ENCODE results near the gene ARID1B. TPM values are rescaled to one million over a fixed set of nuclear protein-coding genes. Genes with fewer than 3 reads are reported as not detected.

ARID1B gene
- total RNA-seq, 1 donor from 2014 or later = 67.5 TPM

DNA sequence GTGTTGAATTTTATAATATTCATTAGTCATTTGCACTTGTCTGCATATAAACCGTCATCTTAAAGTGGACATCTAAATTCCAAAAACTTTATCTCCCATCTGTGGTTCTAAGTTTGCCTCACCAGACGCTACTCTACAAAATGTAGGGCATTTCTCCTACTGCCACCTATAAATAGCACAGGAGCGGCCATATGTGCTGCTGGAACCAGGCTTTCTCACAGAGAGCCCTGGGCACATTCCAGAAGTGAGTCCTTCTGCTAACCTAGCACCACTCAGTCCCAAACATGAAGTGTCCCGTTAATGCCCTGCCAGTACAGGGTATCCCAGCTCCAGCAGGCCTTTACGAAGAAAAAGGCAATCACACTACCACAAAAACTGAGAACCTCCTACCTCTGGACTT, 392.5 kb downstream of the ARID1B start:
- no peaks in the 10 kb centered on the region for H3K9me3 Mint-ChIP-seq
- no peaks in the 10 kb centered on the region for H3K27me3 Mint-ChIP-seq
- no peak for DNase-seq
- no peaks in the 10 kb centered on the region for H3K4me1 Mint-ChIP-seq
- no peak overlapping the region for H3K27ac Mint-ChIP-seq
- intact Hi-C loops (cut with micrococcal nuclease) = no loop called here
- H3K4me3 Mint-ChIP-seq = no peak overlapping the region
- H3K36me3 Mint-ChIP-seq (ENCODE audit: low read depth) = peaks cover 9% of the 10 kb centered on the region

DNA sequence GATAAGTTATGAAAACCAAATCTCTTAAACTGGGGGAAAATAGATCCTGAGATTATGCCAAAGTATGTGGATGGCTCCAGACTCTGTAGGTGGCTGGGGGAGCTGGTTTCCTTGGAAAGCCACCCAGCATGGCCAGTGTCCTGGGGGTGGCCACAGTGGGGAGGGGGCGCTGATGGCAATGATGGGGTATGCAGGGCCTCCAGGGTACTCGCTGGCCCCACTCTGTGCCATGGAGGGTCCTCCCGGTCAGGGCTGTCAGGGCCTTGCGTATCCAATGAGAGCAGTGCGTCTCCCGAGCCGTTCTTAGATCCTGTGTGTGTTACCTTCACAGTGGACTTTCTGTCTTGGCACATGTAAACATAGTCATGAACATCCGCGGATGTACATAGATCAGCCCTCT, 393.4 kb downstream of the ARID1B start:
- Mint-ChIP-seq H3K9me3 (no peaks in the 10 kb centered on the region), H3K27me3 (no peaks in the 10 kb centered on the region), H3K4me1 (no peaks in the 10 kb centered on the region), H3K36me3 (ENCODE audit: low read depth) (peaks cover 9% of the 10 kb centered on the region), H3K27ac (no peak overlapping the region), H3K4me3 (no peak overlapping the region)
- intact Hi-C loops (cut with micrococcal nuclease) = no loop called here
- no peak for DNase-seq

DNA sequence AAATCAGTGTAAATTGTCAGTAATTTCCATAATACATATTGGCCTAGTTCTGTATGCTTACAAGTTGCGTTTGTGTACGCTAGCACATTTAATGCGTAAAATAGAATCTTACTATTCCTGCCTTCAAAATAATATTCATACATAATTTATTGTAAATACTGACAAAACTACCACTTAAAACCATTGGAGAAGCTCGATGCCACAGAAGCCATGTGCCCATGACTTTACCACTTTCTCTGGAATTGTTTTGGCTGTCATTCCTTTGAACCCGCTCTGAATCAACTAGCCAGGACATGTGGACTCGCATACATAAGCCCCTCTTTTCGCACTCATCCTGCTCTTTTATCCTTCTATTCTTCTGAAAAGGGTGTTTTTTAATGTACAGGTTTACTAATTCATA, 394.6 kb downstream of the ARID1B start:
- no peak overlapping the region for H3K4me3 Mint-ChIP-seq
- DNase-seq = no peak
- H3K4me1 Mint-ChIP-seq = no peaks in the 10 kb centered on the region
- H3K9me3 Mint-ChIP-seq = no peaks in the 10 kb centered on the region
- H3K36me3 Mint-ChIP-seq (ENCODE audit: low read depth) = peaks cover 11% of the 10 kb centered on the region
- H3K27me3 Mint-ChIP-seq = no peaks in the 10 kb centered on the region
- intact Hi-C loops (cut with micrococcal nuclease) = no loop called here
- no peak overlapping the region for H3K27ac Mint-ChIP-seq

DNA sequence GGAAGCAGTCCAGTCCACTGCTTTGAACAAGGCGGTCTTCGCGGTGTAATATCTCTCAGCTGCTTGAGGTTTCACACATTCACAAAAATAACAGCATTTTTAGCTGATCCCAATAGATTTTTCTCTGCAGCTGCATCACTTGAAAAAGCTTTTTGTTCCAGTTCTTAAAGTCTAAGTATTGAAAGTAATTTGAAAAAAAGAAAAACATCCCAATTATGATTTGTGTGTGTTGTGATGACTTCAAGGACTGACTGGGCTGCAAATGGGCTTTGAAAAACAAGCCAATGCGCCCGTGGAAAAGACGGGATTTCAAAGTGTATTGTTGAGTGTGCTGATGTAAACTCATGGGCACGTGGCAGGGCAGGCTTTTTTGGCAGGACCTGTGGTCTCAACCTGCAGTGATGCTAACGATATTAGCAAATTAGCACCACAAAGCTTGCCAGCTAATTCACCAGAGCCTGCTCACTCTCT, 395.1 kb downstream of the ARID1B start:
- Mint-ChIP-seq H3K27ac (no peak overlapping the region), H3K4me1 (no peaks in the 10 kb centered on the region), H3K9me3 (no peaks in the 10 kb centered on the region), H3K4me3 (no peak overlapping the region), H3K36me3 (ENCODE audit: low read depth) (peaks cover 11% of the 10 kb centered on the region), H3K27me3 (no peaks in the 10 kb centered on the region)
- no peak for DNase-seq
- intact Hi-C loops (cut with micrococcal nuclease) = no loop called here

DNA sequence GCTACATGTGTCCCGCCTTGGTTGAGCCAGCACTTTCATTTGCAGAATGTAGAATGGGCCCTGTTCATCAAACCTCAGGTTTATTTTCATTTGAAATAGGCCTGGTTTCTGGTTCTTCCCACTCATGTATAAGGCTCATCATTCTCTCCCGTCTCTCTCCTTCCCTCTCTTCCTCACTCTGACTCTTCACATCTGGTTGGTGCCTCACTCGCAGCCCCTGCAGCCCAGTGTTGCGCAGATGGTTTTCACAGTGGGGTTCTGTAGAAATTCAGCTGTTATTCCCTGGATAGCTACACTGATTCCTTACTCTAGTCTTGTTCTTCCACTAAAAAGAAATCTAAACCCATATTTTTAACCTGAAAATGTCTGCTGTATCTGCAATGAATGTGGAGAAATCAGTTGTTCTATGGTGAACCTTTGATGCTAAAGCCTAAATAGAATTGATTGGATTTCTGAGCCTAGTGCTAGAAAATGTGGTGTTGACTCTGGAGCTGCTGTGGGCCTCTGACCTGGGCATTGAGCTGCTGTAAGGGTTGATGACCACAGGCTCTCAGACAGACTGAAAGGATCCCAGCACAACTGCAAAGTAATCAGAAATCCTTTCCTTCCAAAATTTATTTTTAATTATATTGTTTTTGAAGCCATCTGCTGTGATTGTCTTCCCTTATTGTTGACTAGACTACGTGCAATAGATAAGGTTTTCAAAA, 395.8 kb downstream of the ARID1B start:
- no peak for DNase-seq
- H3K4me1 Mint-ChIP-seq = no peaks in the 10 kb centered on the region
- no peak overlapping the region for H3K4me3 Mint-ChIP-seq
- no peaks in the 10 kb centered on the region for H3K27me3 Mint-ChIP-seq
- no peak overlapping the region for H3K27ac Mint-ChIP-seq
- H3K9me3 Mint-ChIP-seq = no peaks in the 10 kb centered on the region
- intact Hi-C loops (cut with micrococcal nuclease) = no loop called here
- H3K36me3 Mint-ChIP-seq (ENCODE audit: low read depth) = peaks cover 7% of the 10 kb centered on the region

DNA sequence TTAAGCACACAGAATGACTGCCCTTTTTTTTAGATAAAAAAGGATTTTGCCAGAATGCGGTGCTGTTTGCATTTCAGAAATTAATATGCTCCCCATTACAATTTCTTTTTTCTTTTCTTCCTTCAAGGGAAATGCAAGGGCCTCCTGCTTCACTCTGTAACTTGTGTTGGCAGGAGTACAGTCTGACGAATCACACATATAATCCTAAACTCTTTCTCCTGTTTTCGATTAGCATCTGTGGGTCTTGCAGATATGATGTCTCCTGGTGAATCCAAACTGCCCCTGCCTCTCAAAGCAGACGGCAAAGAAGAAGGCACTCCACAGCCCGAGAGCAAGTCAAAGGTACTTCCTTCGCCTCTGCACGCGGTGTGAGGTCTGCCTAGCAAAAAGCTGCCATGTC, 396.6 kb downstream of the ARID1B start:
- intact Hi-C loops (cut with micrococcal nuclease) = no loop called here
- H3K27me3 Mint-ChIP-seq = no peaks in the 10 kb centered on the region
- no peaks in the 10 kb centered on the region for H3K9me3 Mint-ChIP-seq
- H3K27ac Mint-ChIP-seq = no peak overlapping the region
- H3K36me3 Mint-ChIP-seq (ENCODE audit: low read depth) = peaks cover 2% of the 10 kb centered on the region
- H3K4me3 Mint-ChIP-seq = no peak overlapping the region
- no peaks in the 10 kb centered on the region for H3K4me1 Mint-ChIP-seq
- DNase-seq = no peak

DNA sequence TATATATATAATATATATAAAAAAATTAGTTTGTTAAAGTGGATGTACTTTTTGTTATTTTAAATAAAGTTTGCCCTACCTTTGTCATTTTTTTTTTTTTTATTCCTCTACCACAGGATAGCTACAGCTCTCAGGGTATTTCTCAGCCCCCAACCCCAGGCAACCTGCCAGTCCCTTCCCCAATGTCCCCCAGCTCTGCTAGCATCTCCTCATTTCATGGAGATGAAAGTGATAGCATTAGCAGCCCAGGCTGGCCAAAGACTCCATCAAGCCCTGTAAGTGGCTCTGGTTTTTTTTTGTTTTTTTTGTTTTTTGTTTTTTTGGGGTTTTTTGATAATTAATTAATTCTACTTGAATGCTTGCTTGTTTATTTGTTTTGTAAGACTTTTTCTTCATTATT, 397.6 kb downstream of the ARID1B start:
- H3K27me3 Mint-ChIP-seq = no peaks in the 10 kb centered on the region
- H3K27ac Mint-ChIP-seq = no peak overlapping the region
- peaks cover 2% of the 10 kb centered on the region for H3K36me3 Mint-ChIP-seq (ENCODE audit: low read depth)
- no peak for DNase-seq
- no peak overlapping the region for H3K4me3 Mint-ChIP-seq
- no peaks in the 10 kb centered on the region for H3K4me1 Mint-ChIP-seq
- no peaks in the 10 kb centered on the region for H3K9me3 Mint-ChIP-seq
- intact Hi-C loops (cut with micrococcal nuclease) = no loop called here

DNA sequence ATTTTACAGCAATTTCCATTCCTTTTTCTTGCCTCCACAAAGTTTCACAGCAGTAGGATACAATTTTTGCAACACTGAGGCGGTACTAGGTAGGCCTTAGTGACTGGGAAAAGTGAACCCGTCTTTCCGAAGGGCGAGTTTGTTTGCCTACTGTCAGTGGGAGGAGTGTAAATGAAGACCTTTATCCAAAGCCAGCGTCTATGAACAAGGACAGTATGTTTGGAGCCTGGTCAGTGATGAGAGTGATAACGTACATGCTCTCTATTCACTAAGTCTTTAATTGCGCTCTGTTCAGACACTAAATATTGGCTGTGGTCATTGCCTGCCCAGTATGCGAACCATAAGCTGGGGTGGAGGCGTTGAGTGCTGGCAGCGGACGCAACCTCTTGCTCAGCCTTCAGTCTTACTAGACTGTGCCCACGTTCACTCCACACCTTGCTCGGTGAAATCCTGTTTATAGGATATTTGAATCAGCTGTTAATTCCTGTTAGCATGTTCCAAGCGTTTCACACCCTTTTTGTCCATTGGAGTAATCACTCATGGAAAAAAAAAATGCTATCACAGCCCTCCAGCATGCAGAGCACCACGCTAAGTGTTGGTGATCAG, 400.7 kb downstream of the ARID1B start:
- no peaks in the 10 kb centered on the region for H3K9me3 Mint-ChIP-seq
- H3K4me1 Mint-ChIP-seq = no peaks in the 10 kb centered on the region
- DNase-seq = no peak
- no peak overlapping the region for H3K27ac Mint-ChIP-seq
- intact Hi-C loops (cut with micrococcal nuclease) = no loop called here
- H3K36me3 Mint-ChIP-seq (ENCODE audit: low read depth) = peaks cover 5% of the 10 kb centered on the region
- H3K27me3 Mint-ChIP-seq = no peaks in the 10 kb centered on the region
- no peak overlapping the region for H3K4me3 Mint-ChIP-seq

DNA sequence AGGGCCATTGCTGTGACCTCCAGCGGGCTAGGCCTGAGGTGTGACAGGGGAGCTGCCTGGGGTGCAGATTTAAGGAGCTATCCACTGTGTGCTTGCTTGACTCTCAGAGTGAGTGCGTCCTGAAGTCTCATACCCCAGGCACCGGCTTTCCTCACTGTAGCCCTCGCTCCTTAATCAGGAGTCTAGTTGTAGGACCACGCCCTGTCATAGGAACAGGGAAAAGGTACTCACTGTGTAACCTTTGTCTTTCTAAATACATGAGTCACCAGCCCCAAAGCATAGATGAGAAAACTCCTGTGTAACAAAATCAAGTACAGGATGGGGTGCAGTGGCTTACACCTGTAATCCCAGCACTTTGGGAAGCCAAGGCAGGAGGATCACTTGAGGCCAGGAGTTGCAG, 404.5 kb downstream of the ARID1B start:
- no peaks in the 10 kb centered on the region for H3K9me3 Mint-ChIP-seq
- H3K4me1 Mint-ChIP-seq = peaks cover 2% of the 10 kb centered on the region
- no peak overlapping the region for H3K4me3 Mint-ChIP-seq
- intact Hi-C loops (cut with micrococcal nuclease) = loop anchor here (5.0 kb wide), 1 partner anchor 399 kb away; no protein-coding TSS in a partner anchor
- no peak overlapping the region for H3K27ac Mint-ChIP-seq
- H3K27me3 Mint-ChIP-seq = no peaks in the 10 kb centered on the region
- DNase-seq = no peak
- H3K36me3 Mint-ChIP-seq (ENCODE audit: low read depth) = peaks cover 20% of the 10 kb centered on the region

DNA sequence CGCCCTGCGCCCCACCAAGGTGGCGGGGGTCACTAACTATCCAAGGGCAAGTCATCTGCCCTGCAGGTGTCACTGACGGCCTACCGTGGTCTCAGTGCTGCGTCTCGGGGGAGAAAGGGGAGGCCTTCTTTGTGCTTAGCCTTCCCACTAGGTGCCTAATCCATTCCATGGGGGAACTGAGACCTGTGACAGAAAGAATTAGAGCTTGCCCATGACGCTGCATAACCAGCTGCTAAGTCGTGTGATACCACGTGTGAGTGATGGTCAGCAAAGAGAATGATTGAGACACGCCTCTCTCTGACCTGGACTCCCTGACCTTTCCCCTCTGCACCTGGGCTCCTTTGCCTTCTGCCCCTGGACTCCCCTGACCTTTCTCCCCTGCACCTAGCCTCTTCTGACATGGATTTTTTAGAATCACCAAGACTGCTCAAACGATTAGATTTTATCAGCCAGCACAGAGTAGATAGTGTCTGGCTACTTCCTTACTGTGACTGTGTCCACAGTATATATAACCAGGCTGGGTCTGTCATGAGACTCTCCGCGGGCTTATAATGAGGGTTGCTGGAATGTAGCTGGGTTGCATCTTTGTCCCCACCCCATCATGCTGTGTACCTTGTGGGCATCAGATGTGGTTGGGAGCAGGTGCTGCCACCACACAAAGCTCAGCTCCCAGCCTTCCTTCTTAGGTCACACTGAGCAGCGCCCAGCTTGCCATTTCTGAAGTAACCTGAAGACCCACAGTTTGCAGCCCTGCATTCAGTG, 405.5 kb downstream of the ARID1B start:
- H3K27me3 Mint-ChIP-seq = no peaks in the 10 kb centered on the region
- intact Hi-C loops (cut with micrococcal nuclease) = loop anchor here (5.0 kb wide), 1 partner anchor 400 kb away; no protein-coding TSS in a partner anchor
- no peaks in the 10 kb centered on the region for H3K9me3 Mint-ChIP-seq
- H3K36me3 Mint-ChIP-seq (ENCODE audit: low read depth) = peaks cover 25% of the 10 kb centered on the region
- no peak overlapping the region for H3K27ac Mint-ChIP-seq
- DNase-seq = no peak
- H3K4me1 Mint-ChIP-seq = peaks cover 6% of the 10 kb centered on the region
- H3K4me3 Mint-ChIP-seq = no peak overlapping the region

DNA sequence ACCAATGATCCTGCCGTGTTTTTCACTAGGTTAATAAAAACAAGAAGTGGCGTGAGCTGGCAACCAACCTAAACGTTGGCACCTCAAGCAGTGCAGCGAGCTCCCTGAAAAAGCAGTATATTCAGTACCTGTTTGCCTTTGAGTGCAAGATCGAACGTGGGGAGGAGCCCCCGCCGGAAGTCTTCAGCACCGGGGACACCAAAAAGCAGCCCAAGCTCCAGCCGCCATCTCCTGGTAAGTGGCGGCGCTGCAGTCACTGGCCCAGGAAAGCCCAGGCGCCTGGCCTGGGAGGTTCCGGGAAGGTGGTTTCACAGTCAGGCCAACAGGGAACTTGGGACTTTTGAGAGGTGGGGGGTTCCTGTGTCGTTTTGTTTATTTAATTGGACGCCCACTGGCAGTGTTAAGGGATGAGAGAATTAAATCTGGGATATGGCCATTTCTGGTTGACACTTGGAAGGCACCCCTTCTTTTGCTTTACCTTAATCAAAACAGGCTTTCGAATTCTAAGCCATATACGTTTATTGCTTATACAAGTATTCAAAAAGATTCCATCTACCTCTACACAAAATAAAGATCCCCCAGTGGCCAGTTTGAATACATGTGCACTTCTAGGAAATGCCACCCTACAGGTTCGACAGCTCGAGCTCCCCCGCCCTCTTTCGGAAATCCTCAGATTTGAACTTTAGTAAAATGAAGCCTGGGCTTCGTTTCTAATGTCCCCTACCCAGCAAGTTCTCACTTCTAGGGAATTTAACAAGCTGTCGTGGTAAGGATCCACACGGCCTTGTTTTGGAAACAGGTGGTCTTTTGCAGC, 407.2 kb downstream of the ARID1B start:
- intact Hi-C loops (cut with micrococcal nuclease) = loop anchor here (1.0 to 5.0 kb wide), 2 partner anchors 150 to 402 kb away; no protein-coding TSS in a partner anchor

DNA sequence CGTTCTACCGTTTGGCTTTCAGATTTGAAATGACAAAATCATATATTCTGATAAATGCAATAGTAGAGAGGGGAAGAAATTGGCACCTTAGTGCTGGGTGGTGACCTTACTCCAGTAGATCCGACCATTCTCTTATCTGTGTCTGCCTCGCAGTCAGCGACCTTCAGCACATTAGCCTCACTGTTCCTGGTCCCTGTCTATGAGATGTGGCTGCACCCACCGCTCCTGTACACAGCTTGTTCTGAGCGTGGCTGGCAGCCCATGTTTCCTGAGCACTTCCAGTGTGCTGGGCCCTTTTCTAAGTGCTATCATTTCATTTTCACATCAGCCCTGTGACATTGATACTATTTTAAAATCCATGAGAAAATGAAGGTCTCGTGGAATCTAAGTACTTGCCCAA, 408.0 kb downstream of the ARID1B start:
- Mint-ChIP-seq H3K27ac (no peak overlapping the region), H3K4me3 (no peak overlapping the region), H3K27me3 (no peaks in the 10 kb centered on the region), H3K4me1 (peaks cover 6% of the 10 kb centered on the region), H3K9me3 (no peaks in the 10 kb centered on the region), H3K36me3 (ENCODE audit: low read depth) (peaks cover 32% of the 10 kb centered on the region)
- DNase-seq = no peak
- intact Hi-C loops (cut with micrococcal nuclease) = no loop called here

More for the DNA sequence above, 407.2 kb downstream of the ARID1B start:
- H3K27ac Mint-ChIP-seq = peak overlapping the region; percentile 25
- H3K27me3 Mint-ChIP-seq = no peaks in the 10 kb centered on the region
- H3K36me3 Mint-ChIP-seq (ENCODE audit: low read depth) = peaks cover 26% of the 10 kb centered on the region
- H3K4me3 Mint-ChIP-seq = no peak overlapping the region
- H3K9me3 Mint-ChIP-seq = no peaks in the 10 kb centered on the region
- H3K4me1 Mint-ChIP-seq = peaks cover 6% of the 10 kb centered on the region
- peak; percentile 88 for DNase-seq

DNA sequence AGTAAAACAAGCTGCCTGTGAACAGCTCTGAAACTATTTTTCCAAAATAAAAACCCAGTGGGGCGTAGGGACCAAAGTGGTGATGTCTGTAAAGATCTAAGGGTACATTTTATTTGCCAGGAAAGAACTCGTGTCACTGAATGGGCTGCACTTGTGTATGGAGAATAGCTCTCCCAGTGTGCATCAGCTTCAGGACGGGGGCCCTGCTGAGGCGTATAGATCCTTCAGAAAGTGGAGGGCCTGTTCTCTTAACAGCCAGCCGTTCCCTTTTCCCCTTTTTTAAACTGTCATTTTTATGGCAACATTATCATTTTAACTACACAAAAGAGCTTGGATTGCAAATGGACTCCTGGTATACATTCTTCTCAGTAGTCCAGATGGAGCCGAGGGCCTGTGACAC, 408.8 kb downstream of the ARID1B start:
- Mint-ChIP-seq H3K27me3 (no peaks in the 10 kb centered on the region), H3K4me1 (peaks cover 6% of the 10 kb centered on the region), H3K36me3 (ENCODE audit: low read depth) (peaks cover 40% of the 10 kb centered on the region), H3K9me3 (no peaks in the 10 kb centered on the region), H3K27ac (no peak overlapping the region), H3K4me3 (no peak overlapping the region)
- no peak for DNase-seq
- intact Hi-C loops (cut with micrococcal nuclease) = no loop called here
